HCT116 (cell line): ENCODE data around the gene TMC4. TPM values are rescaled to one million over a fixed set of nuclear protein-coding genes. Genes with fewer than 3 reads are reported as not detected.
A peak's percentile ranks its signal among the peaks of the same experiment; 100 is the strongest.

Experiments
- ATAC-seq: fragments of 200-7000 bp; cut with Tn5 transposase; 2 replicates; pipeline ENCODE4 v1.9.1; 2020; ENCODE audit warnings: mild to moderate bottlenecking, moderate library complexity
- BruUV-seq: library from RNA; stranded (reverse); fragments of 400-500 nt; replicated peaks from 2 replicates; lab custom pipeline; 2021; lab: Mats Ljungman, UMichigan
- CTCF ChIA-PET: fragments of 300-600 bp; sonication (Branson Sonifier 250); formaldehyde crosslinking; loops from one replicate; lab custom pipeline; 2021; ENCODE audit warnings: antibody characterized with exemption; lab: Charles Lee
- POLR2A ChIA-PET: fragments of 300-600, 350-600 bp; sonication (Branson Sonifier 250); formaldehyde crosslinking; loops from one replicate; lab custom pipeline; 2021; ENCODE audit warnings: antibody characterized with exemption; lab: Charles Lee
- RAD21 ChIA-PET, 2 experiments: fragments of 300-600 bp; sonication (Branson Sonifier 250); formaldehyde crosslinking; loops; one replicate each; lab custom pipeline; 2023; ENCODE audit warnings: low total read pairs in 2 of 2; ENCODE audit not compliant: uncharacterized antibody in 2 of 2, unreplicated experiment in 2 of 2, low non-redundant PET in 1 of 2; lab: Charles Lee
- DNase-seq: peaks from one replicate; pipeline ENCODE4 v3.0.0-alpha.2; 2010; ENCODE audit warnings: low read depth, low spot score
- H2AFZ ChIP-seq: fragments of 200-600 bp; shearing (Covaris generic), sonication (generic); 2 replicates; pipeline ENCODE4 v1.6.1; 2017; ENCODE audit warnings: low read depth, mixed run types, mixed read lengths, antibody characterized with exemption, low read length; ENCODE audit not compliant: poor library complexity, severe bottlenecking
- H3K27ac ChIP-seq: 2 replicates; pipeline ENCODE4 v1.5.1; 2012; ENCODE audit warnings: low read depth, low read length
- H3K27me3 ChIP-seq: fragments of 200-600 bp; sonication (generic); 2 replicates; pipeline ENCODE4 v1.6.1; 2016; ENCODE audit warnings: mixed run types, low read length, mixed read lengths; ENCODE audit not compliant: insufficient read depth
- H3K36me3 ChIP-seq, 2 experiments: fragments of 200-500 bp in 1 of 2; fragments of 200-600 bp in 1 of 2; sonication (Bioruptor generic) in 1 of 2; sonication (generic) in 1 of 2; 2 replicates each; pipeline versions ENCODE4 v1.5.1 to v1.6.1; 2014 to 2016; ENCODE audit warnings: low read length in 2 of 2, inconsistent platforms in 1 of 2, mixed read lengths in 1 of 2, mixed run types in 1 of 2; ENCODE audit not compliant: insufficient read depth in 2 of 2, control insufficient read depth in 1 of 2
- H3K4me1 ChIP-seq, 2 experiments: fragments of 200-600 bp in 1 of 2; sonication (generic) in 1 of 2; 2 replicates each; pipeline versions ENCODE4 v1.5.1 to v1.6.1; 2012 to 2017; ENCODE audit warnings: low read length in 2 of 2, inconsistent platforms in 1 of 2, mild to moderate bottlenecking in 1 of 2, mixed read lengths in 1 of 2, mixed run types in 1 of 2, moderate library complexity in 1 of 2; ENCODE audit not compliant: insufficient read depth in 2 of 2, control insufficient read depth in 1 of 2
- H3K4me2 ChIP-seq: fragments of 200-600 bp; sonication (generic); 2 replicates; pipeline ENCODE4 v1.6.1; 2017; ENCODE audit warnings: mixed run types, low read length, mixed read lengths
- H3K4me3 ChIP-seq, 2 experiments: fragments of 200-600 bp in 1 of 2; sonication (generic) in 1 of 2; replicated peaks in 1 of 2; 2 replicates each; pipeline ENCODE4 v1.5.1; 2011 to 2016; ENCODE audit warnings: low read length in 2 of 2, control low read depth in 1 of 2, low read depth in 1 of 2, mild to moderate bottlenecking in 1 of 2, mixed read lengths in 1 of 2, mixed run types in 1 of 2
- H3K79me2 ChIP-seq: fragments of 200-600 bp; sonication (generic); 2 replicates; pipeline ENCODE4 v1.6.1; 2017; ENCODE audit warnings: mild to moderate bottlenecking, mixed run types, low read length, moderate library complexity, mixed read lengths; ENCODE audit not compliant: insufficient read depth
- H3K9ac ChIP-seq: fragments of 200-600 bp; sonication (generic); 2 replicates; pipeline ENCODE4 v1.6.1; 2016; ENCODE audit warnings: low read length, mixed read lengths
- H3K9me2 ChIP-seq: fragments of 200-600 bp; sonication (generic), shearing (Covaris generic); 2 replicates; pipeline ENCODE4 v1.6.1; 2017; ENCODE audit warnings: mixed run types, mild to moderate bottlenecking, moderate library complexity; ENCODE audit not compliant: insufficient read depth
- H3K9me3 ChIP-seq, 2 experiments: fragments of 200-500 bp in 1 of 2; fragments of 200-600 bp in 1 of 2; sonication (Bioruptor generic) in 1 of 2; sonication (generic) in 1 of 2; 2 replicates each; pipeline ENCODE4 v1.6.1; 2014 to 2017; ENCODE audit warnings: low read length in 2 of 2, mixed read lengths in 2 of 2, inconsistent platforms in 1 of 2, low read depth in 1 of 2, mild to moderate bottlenecking in 1 of 2, mixed run types in 1 of 2, moderate library complexity in 1 of 2; ENCODE audit not compliant: control insufficient read depth in 1 of 2, insufficient read depth in 1 of 2
- H4K20me1 ChIP-seq: fragments of 200-600 bp; sonication (generic), shearing (Covaris generic); 2 replicates; pipeline ENCODE4 v1.6.1; 2017; ENCODE audit warnings: mixed run types, mild to moderate bottlenecking, moderate library complexity; ENCODE audit not compliant: insufficient read depth
- ATF3 ChIP-seq: IDR thresholded peaks from 2 replicates; pipeline ENCODE4 v1.6.1; 2012
- CBX3 ChIP-seq: IDR thresholded peaks from 2 replicates; pipeline ENCODE4 v1.6.1; 2012; ENCODE audit warnings: low read depth
- ELF1 ChIP-seq: IDR thresholded peaks from 2 replicates; pipeline ENCODE4 v1.6.1; 2012; ENCODE audit warnings: low read depth, borderline replicate concordance
- EZH2 ChIP-seq: fragments of 200-600 bp; sonication (generic); IDR thresholded peaks from 2 replicates; pipeline ENCODE4 v1.6.1; 2017; ENCODE audit warnings: antibody characterized with exemption, mixed run types
- FOSL1 ChIP-seq: IDR thresholded peaks from 2 replicates; pipeline ENCODE4 v1.6.1; 2012; ENCODE audit warnings: low read depth
- JUND ChIP-seq: IDR thresholded peaks from 2 replicates; pipeline ENCODE4 v1.6.1; 2012
- MAX ChIP-seq: IDR thresholded peaks from 2 replicates; pipeline ENCODE4 v1.6.1; 2012
- POLR2A ChIP-seq: IDR thresholded peaks from 2 replicates; pipeline ENCODE4 v1.7.0; 2011; ENCODE audit warnings: borderline replicate concordance; ENCODE audit not compliant: insufficient read depth, insufficient read length; ENCODE audit errors: extremely low read depth
- POLR2AphosphoS5 ChIP-seq: IDR thresholded peaks from 2 replicates; pipeline ENCODE4 v1.6.1; 2011; ENCODE audit warnings: mild to moderate bottlenecking, low read depth, low read length, moderate library complexity
- SIN3A ChIP-seq: IDR thresholded peaks from 2 replicates; pipeline ENCODE4 v1.6.1; 2012; ENCODE audit warnings: low read depth
- SP1 ChIP-seq: IDR thresholded peaks from 2 replicates; pipeline ENCODE4 v1.6.1; 2012; ENCODE audit warnings: low read depth
- SRF ChIP-seq: IDR thresholded peaks from 2 replicates; pipeline ENCODE4 v1.6.1; 2012; ENCODE audit warnings: low read depth
- YY1 ChIP-seq: IDR thresholded peaks from 2 replicates; pipeline ENCODE4 v1.6.1; 2011; ENCODE audit warnings: low read length, low read depth, moderate library complexity, mild to moderate bottlenecking; ENCODE audit not compliant: insufficient replicate concordance; ENCODE audit errors: extremely low read depth
- intact Hi-C: fragments of 100-400 bp; cut with micrococcal nuclease; formaldehyde crosslinking; loops from 2 replicates; pipeline ENCODE4 v1.10.0; 2022
- total RNA-seq: library from RNA; stranded (reverse); gene quantifications from one replicate; pipeline ENCODE4 v1.2.1, GENCODE V29; 2021; ENCODE audit not compliant: unreplicated experiment

The TMC4 gene
- total RNA-seq, 1 experiment from 2014 or later: 60.3 TPM

DNA sequence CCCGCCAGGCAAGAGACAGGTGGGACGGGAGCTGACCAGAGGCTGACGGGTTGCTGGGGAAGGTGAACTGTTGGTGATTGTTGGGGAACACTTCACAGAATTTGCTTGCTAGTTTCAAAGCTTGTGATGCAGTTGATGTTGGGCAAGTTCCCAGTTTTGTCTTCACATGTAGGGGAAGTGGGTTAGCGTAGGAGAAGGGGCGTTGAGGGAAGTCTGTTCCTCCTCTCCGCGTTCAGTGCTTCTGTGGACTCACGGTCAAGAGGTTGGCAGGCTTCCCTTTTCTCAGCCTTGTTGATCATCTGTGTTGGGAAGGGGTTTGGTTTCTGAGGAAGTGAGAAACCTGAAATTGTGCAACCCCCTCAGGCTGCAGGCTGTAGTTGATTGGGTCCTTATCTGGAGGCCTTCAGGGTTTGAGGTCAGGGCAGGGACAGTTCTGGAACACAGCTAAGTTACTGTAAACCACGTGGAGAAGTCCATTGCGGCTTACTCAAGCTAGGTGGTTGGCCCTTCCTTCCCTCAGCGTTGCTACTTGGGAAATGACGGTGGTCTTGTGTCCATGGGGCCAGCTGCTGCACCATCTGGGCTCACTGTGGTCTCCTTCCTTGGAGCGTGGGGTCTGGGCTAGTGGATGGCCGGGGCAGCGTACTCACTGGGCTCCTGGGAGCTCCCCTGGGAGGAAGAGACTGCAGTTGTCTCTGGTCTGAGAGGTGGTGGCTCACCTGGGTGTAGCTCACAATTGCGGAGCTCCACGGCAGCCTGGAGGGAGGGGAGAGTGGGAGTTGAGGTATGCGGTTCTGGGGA lies 35.2 kb upstream of the TMC4 start:
- no TSS peak for BruUV-seq
- CTCF ChIA-PET: no interaction called here
- no peak overlapping the region for H2AFZ ChIP-seq
- H3K4me3 ChIP-seq: no peak overlapping the region
- DNase-seq (no peak), ATAC-seq (peak; percentile 37)
- H3K9me2 ChIP-seq: no peaks in the 10 kb centered on the region
- no peaks in the 10 kb centered on the region for H3K9me3 ChIP-seq
- RAD21 ChIA-PET: no interaction called here
- POLR2A ChIA-PET: interaction anchor here (1.0 kb wide), 1 partner anchor 17 kb away, joined by 3 read pairs; the partner anchor contains the start of gene TSEN34
- H3K36me3 ChIP-seq: peaks cover 37 to 50% of the 10 kb centered on the region in 2 experiments
- H3K4me1 ChIP-seq: peaks cover 9 to 47% of the 10 kb centered on the region in 2 experiments
- H3K27ac ChIP-seq: peak overlapping the region; percentile 18; the same call in 1 of the 2 replicates
- intact Hi-C loops: no loop called here
- peak overlapping the region; percentile 1; the same call in 1 of the 2 replicates for H3K9ac ChIP-seq
- H3K79me2 ChIP-seq: peaks cover 49% of the 10 kb centered on the region
- TF ChIP-seq FOSL1 (no peak), JUND (peak; percentile 30; the same call in 1 of the 2 replicates), POLR2AphosphoS5 (no peak; the same call in 1 of the 2 replicates), SP1 (no peak), CBX3 (no peak), SRF (no peak), ELF1 (no peak), YY1 (no peak), MAX (no peak; the same call in 1 of the 2 replicates), POLR2A (peak; percentile 17), EZH2 (no peak), ATF3 (no peak), SIN3A (peak; percentile 59)
- H3K27me3 ChIP-seq: no peaks in the 10 kb centered on the region
- no peak overlapping the region for H3K4me2 ChIP-seq
- peaks cover 55% of the 10 kb centered on the region; the same call in 1 of the 2 replicates for H4K20me1 ChIP-seq
